Kidney (tissue), 14 donors: ENCODE measurements around the gene FHOD3. TPM values are rescaled to one million over a fixed set of nuclear protein-coding genes. Genes with fewer than 3 reads are reported as not detected.
A peak's percentile ranks its signal among the peaks of the same experiment; 100 is the strongest.

ENCODE experiments used
- DNase-seq, 5 donors: peaks; one replicate each; pipeline ENCODE4 v3.0.0-alpha.2; 2013 to 2020
- FAIRE-seq: peaks from 2 replicates; lab custom pipeline; 2012; peaks lifted over from hg19 to GRCh38; lab: Jason Lieb, UNC
- H3K27ac ChIP-seq, 2 donors: one replicate each; pipeline ENCODE4 v1.7.0; 2013; ENCODE audit warnings: low read depth in 2 of 2, low read length in 2 of 2, inconsistent platforms in 1 of 2
- H3K27me3 ChIP-seq: one replicate; pipeline ENCODE4 v1.7.1; 2013; ENCODE audit warnings: low read length, inconsistent platforms; ENCODE audit not compliant: control insufficient read depth, insufficient read depth
- H3K36me3 ChIP-seq, 3 donors: one replicate each; pipeline versions ENCODE4 v1.7.0 to v1.7.1; 2013; ENCODE audit warnings: low read length in 3 of 3, control low read depth in 1 of 3, inconsistent platforms in 1 of 3; ENCODE audit not compliant: insufficient read depth in 3 of 3, control insufficient read depth in 2 of 3
- H3K4me1 ChIP-seq, 3 donors: one replicate each; pipeline versions ENCODE4 v1.7.0 to v1.7.1; 2013; ENCODE audit warnings: low read length in 3 of 3, inconsistent platforms in 1 of 3, low read depth in 1 of 3; ENCODE audit not compliant: control insufficient read depth in 2 of 3, insufficient read depth in 2 of 3
- H3K4me3 ChIP-seq, 3 donors: one replicate each; pipeline versions ENCODE4 v1.7.0 to v1.8.1; 2013; ENCODE audit warnings: low read length in 3 of 3, control low read depth in 1 of 3, inconsistent platforms in 1 of 3
- H3K9ac ChIP-seq, 3 donors: one replicate each; pipeline versions ENCODE4 v1.7.0 to v1.7.1; 2013; ENCODE audit warnings: low read length in 3 of 3, control low read depth in 1 of 3, inconsistent platforms in 1 of 3
- H3K9me3 ChIP-seq, 3 donors: one replicate each; pipeline versions ENCODE4 v1.7.0 to v1.7.1; 2013; ENCODE audit warnings: low read length in 3 of 3, control low read depth in 1 of 3, inconsistent platforms in 1 of 3; ENCODE audit not compliant: control insufficient read depth in 2 of 3, insufficient read depth in 1 of 3
- intact Hi-C: fragments of 100-400 bp; cut with DNase I; formaldehyde crosslinking; loops from one replicate; pipeline ENCODE4 v1.11.1; 2022
- polyA plus RNA-seq: library from polyadenylated mRNA; stranded (reverse); fragments of 350-450 nt; fragmentation: Illumina TruSeq; extraction: RNeasy Lipid Tissue Mini Kit (QIAGEN cat#74804); gene quantifications from one replicate; pipeline ENCODE4 v1.2.3, GENCODE V29; 2014; ENCODE audit warnings: low read depth, low replicate concordance; ENCODE audit not compliant: insufficient read depth
- total RNA-seq: library from RNA; stranded (reverse); fragmentation: NEBNext Ultra II Directional; extraction: Animal tissue kit (Norgen Biotek cat#: 25700); gene quantifications from one replicate; pipeline ENCODE4 v1.2.1, GENCODE V29; 2021
- TF ChIP-seq, protein P1 (sequence below): IDR thresholded peaks from 3 replicates; pipeline ENCODE4 v1.5.1; 2012; ENCODE audit warnings: mild to moderate bottlenecking, moderate library complexity, borderline replicate concordance; ENCODE audit not compliant: insufficient read depth; ENCODE audit errors: extremely low read depth
- donor health status: control.
- donor health status: control.
- donor health status: control.
- donor health status: control.
- donor health status: control.
- donor health status: DM: yes; HTN: yes; CAD: no.
- donor health status: Normal renal cell carcinoma (clear cell type).

The FHOD3 gene
- total and polyA plus RNA-seq, 2 donors from 2014 or later = 21.5 to 28.0 TPM

DNA sequence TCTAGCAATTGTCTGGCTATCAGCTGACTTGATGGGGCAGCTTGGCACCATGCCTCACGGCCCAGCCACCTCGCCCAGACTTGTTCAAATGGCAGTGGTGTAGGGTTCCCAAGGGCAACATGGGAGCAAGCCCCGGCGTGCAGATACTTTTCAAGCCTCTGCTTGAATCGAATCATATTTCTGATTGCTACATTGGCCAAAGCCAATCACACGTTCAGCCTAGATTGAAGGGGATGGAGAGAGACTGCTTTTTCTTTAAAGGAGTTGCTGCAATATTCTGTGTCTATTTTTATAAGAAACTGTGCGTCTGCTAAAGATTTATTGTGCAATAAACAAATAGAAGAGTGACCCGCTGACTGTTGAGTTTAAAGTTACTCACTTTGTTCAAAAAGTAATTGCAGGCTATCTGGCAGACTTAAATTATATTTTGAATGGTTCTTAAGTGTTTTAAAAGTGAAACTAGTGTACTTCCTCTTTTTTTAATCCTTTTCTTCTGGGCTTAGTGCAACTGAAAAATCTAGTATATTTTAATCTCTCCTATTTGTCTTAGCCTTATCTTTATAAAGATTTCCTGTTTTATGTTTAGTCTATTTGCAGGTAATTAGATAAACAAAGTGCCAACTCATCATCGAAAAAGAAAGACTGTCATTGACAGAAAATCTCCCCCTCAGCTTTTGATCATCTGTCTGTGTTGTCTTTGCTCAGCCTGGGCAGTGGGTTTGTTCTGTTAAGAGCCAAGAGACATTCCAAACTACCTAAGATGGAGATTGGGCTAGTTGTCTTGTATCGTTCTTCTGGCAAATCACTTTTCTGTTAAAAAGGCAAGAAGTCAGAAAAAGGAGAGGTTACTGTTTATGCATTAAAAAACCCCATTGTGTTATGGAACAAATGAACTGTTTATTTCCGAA lies 375.2 kb downstream of the FHOD3 start:
- Histone ChIP-seq H3K27me3 (no peaks in the 10 kb centered on the region), H3K27ac (no peak overlapping the region), H3K4me1 (no peaks in the 10 kb centered on the region), H3K9me3 (peaks cover 0 to 2% (median 0%) of the 10 kb centered on the region in 3 donors), H3K4me3 (peak overlapping the region in 1 of 3 donors; percentile 3), H3K36me3 (no peaks in the 10 kb centered on the region), H3K9ac (no peak overlapping the region)
- intact Hi-C loops = no loop called here
- TF ChIP-seq, protein P1, sequence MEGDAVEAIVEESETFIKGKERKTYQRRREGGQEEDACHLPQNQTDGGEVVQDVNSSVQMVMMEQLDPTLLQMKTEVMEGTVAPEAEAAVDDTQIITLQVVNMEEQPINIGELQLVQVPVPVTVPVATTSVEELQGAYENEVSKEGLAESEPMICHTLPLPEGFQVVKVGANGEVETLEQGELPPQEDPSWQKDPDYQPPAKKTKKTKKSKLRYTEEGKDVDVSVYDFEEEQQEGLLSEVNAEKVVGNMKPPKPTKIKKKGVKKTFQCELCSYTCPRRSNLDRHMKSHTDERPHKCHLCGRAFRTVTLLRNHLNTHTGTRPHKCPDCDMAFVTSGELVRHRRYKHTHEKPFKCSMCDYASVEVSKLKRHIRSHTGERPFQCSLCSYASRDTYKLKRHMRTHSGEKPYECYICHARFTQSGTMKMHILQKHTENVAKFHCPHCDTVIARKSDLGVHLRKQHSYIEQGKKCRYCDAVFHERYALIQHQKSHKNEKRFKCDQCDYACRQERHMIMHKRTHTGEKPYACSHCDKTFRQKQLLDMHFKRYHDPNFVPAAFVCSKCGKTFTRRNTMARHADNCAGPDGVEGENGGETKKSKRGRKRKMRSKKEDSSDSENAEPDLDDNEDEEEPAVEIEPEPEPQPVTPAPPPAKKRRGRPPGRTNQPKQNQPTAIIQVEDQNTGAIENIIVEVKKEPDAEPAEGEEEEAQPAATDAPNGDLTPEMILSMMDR = no peak
- FAIRE-seq (peak; percentile 63), DNase-seq (peak in 4 of 5 donors; percentile 19 to 83 (median 64))

DNA sequence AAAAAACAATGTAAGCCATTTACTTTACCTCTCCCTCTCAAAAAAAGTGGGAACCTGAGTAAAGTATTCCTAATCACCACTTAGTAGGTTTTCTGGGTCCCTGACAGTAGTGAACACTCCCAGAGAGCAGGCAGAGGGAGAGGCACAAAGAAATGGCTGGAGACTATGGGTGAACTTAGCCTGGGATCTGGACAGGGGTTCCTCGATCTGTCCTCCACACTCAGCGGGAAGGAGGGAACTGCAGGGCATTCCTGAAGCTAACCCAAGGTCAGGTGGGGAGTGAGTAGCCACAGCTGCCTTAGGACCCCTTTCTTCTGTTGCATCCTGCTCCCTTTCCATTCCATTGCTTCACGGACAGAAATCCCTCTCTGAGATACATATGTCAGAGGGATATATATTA lies 375.9 kb downstream of the FHOD3 start:
- FAIRE-seq = no peak
- H3K9me3 ChIP-seq = peaks cover 0 to 2% (median 0%) of the 10 kb centered on the region in 3 donors
- DNase-seq = no peak
- no peak overlapping the region for H3K27ac ChIP-seq
- no peaks in the 10 kb centered on the region for H3K4me1 ChIP-seq
- TF ChIP-seq, protein P1 = no peak
- no peak overlapping the region for H3K4me3 ChIP-seq
- no peaks in the 10 kb centered on the region for H3K27me3 ChIP-seq
- no peaks in the 10 kb centered on the region for H3K36me3 ChIP-seq
- intact Hi-C loops = no loop called here
- H3K9ac ChIP-seq = no peak overlapping the region

DNA sequence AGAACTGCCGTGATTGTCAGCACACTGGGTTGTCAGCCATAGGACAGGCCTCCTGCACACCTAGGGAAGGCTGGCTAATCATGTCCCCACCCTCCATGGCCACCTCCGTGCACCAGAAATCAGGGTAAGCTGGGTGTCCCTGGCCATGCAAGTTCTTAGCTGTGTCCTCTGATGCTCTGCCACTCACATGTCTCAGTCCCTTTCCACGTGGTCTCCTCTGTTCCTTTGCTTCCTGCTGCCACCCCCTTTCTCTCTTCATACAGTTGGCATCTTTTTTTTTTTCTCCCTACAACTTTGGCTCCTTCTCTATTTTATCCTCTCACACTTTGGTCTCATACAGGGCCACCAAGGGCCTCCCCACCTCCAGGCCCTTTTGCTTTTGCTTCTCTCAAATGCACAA lies 377.6 kb downstream of the FHOD3 start:
- H3K27ac ChIP-seq = no peak overlapping the region
- H3K9me3 ChIP-seq = peaks cover 0 to 2% (median 0%) of the 10 kb centered on the region in 3 donors
- DNase-seq (no peak), FAIRE-seq (no peak)
- H3K4me3 ChIP-seq = no peak overlapping the region
- no peaks in the 10 kb centered on the region for H3K27me3 ChIP-seq
- no peak overlapping the region for H3K9ac ChIP-seq
- H3K36me3 ChIP-seq = no peaks in the 10 kb centered on the region
- intact Hi-C loops = no loop called here
- TF ChIP-seq, protein P1 = no peak
- H3K4me1 ChIP-seq = no peaks in the 10 kb centered on the region
